ENCODE data around the gene SAMD10.
A peak's percentile ranks its signal among the peaks of the same experiment; 100 is the strongest.
"Not testable (repeated sequence)": the region's sequence is repeated elsewhere in the genome, so short reads cannot be mapped to it uniquely, and the experiment has no call there.

SAMD10 gene

DNA sequence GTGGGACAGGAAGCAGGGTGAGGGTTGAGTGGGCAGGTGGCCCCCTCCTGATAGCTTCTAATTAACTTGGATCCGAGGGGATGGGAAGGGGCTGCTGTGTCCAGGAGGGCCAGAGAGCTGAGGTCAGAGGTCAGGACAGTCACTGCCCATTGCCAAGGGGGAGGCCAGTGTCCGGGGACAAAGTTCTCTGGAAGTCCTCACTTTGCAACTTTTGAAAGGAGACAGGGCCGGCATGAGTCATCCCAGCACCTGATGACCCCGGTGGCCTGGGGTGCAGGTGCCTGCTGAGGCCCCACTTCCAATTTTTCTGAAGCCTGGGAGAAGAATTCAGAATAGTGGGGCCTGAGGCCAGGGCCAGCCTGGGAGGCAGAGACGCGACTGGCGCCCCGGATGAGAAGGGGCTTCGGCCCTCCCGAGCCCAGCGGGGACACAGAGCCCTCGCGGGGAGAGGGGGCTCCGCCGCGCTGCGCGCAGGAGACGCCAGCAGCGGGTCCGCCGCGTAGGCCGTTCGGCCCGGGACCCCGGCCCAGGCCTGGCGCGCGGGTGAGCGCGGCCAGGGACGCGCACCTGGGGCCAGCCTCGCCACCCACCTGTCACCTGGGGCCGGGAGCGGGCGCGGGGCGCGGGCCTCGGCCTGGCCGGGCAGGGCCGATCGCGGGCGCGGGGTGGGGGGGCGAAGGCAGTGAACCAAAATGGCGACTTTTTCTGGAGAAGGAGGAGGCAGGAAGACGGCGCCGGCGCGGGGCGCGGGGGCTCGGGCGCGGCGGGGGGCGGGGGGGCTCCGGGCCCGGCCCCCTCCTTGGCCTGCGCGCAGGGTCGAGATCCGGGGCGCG is 10.3 kb downstream of the SAMD10 start:
- DNase-seq (ENCODE audit: low spot score) = no peak

- DNase-seq (ENCODE audit: low spot score) = no peak
Measured at GRCh38 chr20:63968136-63968927, 11.1 kb downstream of the SAMD10 start.

GRCh38 chr20:63967330-63968135 is 11.9 kb downstream of the SAMD10 start:
- no peak for DNase-seq (ENCODE audit: low spot score)

- DNase-seq (ENCODE audit: low spot score) = no peak
Measured at GRCh38 chr20:63966944-63967322, 12.5 kb downstream of the SAMD10 start.

- DNase-seq (ENCODE audit: low spot score) = no peak
Measured at GRCh38 chr20:63966172-63966943, 13.1 kb downstream of the SAMD10 start.

GRCh38 chr20:63964412-63964811 is 15.0 kb downstream of the SAMD10 start:
- no peak for DNase-seq (ENCODE audit: low spot score)

GRCh38 chr20:63963784-63964301 is 15.6 kb downstream of the SAMD10 start:
- no peak for DNase-seq (ENCODE audit: low spot score)

DNA sequence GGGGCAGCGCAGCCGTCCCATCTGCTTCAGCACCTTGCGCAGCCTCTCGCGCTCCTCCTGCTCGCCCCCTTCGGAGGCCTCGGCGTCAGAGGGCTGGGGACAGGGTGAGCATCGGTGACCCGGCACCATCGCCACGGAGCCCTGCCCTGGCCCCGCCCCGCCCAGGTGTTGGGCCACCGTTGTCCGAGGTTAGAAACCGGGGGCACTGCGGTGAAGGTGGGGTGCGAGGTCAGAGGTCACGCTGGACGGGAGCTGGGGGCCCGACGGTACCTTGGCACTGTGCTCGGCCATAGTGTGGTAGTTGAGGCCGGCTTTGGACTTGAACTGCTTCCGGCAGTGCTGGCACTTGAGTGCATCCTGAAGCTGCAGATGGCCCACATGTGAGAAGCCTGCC is 16.1 kb downstream of the SAMD10 start:
- no peak for DNase-seq (ENCODE audit: low spot score)

- no peak for DNase-seq (ENCODE audit: low spot score)
Measured at GRCh38 chr20:63962426-63963347, 16.8 kb downstream of the SAMD10 start.

GRCh38 chr20:63961664-63962425 is 17.6 kb downstream of the SAMD10 start:
- no peak for DNase-seq (ENCODE audit: low spot score)

- DNase-seq (ENCODE audit: low spot score) = not testable (repeated sequence)
Measured at GRCh38 chr20:63960654-63961621, 18.5 kb downstream of the SAMD10 start.

GRCh38 chr20:63959699-63960075 is 19.8 kb downstream of the SAMD10 start:
- no peak for DNase-seq (ENCODE audit: low spot score)

GRCh38 chr20:63958964-63959698 is 20.3 kb downstream of the SAMD10 start:
- no peak for DNase-seq (ENCODE audit: low spot score)

GRCh38 chr20:63958471-63958870 is 21.0 kb downstream of the SAMD10 start:
- no peak for DNase-seq (ENCODE audit: low spot score)

DNA sequence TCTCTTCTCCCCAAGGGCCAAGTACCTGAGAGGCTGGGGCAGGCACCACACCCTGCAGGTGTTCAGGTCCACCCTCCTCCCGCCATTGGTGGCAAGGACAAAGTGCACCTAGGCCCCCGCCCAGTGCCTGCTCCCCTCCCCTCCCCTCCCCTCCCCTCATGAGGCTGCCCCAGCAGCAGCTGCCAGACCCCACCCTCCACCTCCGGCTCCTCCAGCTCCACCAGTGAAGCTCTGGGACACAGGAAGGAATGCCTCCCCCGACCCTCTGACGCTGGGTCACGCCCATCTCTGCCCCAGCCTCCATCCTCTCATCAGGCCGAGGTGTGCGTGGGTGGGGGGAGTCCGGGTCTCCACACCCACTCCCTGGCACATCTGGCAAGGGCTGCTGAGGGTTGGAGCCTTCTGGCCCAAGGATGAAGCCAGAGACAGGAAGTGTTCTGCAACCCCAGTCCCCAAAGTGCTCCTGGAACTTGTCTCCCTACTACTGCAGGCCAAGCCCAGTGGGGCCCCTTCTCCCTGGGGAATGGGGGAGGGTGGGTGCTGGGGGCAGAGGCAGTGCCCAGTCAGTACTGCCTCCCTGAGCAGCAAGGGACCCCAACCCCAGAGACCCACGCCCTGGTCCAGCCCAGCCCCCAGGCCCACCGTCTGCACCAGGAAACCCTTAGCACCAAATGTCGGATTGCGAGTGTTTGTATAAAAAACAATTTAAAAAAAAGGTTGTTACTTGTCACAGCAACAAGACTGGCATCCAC is 21.6 kb downstream of the SAMD10 start:
- DNase-seq (ENCODE audit: low spot score) = no peak

GRCh38 chr20:63957004-63957689 is 22.3 kb downstream of the SAMD10 start:
- DNase-seq (ENCODE audit: low spot score) = peak; percentile 74
